ENCODE results near the gene GTPBP6.

DNA sequence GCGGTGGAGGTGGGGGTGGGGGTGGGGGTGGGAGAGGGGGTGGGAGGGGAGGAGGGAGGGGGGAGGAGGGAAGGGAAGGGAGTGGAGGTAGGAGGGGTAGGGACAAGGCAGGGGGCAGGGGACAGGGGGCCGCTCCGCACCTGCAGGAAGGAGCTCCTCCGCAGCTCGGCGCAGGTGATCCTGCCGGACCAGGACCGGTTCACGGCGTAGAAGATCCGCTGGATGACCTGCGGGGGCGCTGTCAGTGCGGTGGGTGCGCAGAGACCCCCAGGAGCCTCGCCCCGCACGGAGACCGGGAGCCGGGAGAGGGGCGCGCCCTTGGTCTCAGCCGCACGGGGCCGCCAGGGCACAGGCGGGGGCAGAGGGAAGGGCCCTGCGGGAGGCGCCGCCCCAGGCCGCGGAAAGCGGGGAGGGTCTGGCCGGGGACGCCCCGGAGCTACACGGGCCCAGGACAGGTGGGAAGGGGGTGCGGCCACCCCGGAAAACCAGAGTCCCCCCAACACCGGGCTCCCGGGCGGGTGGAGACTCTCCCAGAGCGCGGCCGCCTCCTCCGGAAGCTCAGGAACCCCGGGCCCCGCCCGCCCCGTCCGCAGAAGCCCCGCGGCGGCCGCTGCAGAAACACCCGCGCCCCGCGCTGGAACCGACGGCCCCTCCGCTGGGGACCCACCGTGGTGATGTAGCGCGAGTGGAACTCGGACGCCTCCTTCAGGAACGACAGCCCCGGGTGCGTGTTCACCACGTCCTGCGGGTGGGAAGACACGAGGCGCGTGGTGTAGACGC, 27.6 kb upstream of the GTPBP6 start:
- TF ChIP-seq, protein P1, sequence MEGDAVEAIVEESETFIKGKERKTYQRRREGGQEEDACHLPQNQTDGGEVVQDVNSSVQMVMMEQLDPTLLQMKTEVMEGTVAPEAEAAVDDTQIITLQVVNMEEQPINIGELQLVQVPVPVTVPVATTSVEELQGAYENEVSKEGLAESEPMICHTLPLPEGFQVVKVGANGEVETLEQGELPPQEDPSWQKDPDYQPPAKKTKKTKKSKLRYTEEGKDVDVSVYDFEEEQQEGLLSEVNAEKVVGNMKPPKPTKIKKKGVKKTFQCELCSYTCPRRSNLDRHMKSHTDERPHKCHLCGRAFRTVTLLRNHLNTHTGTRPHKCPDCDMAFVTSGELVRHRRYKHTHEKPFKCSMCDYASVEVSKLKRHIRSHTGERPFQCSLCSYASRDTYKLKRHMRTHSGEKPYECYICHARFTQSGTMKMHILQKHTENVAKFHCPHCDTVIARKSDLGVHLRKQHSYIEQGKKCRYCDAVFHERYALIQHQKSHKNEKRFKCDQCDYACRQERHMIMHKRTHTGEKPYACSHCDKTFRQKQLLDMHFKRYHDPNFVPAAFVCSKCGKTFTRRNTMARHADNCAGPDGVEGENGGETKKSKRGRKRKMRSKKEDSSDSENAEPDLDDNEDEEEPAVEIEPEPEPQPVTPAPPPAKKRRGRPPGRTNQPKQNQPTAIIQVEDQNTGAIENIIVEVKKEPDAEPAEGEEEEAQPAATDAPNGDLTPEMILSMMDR (IDR thresholded peaks at IDR 0.05) = no peak
- TF ChIP-seq POLR2A (IDR thresholded peaks at IDR 0.05) = no peak

Data from gastroesophageal sphincter (tissue), 3 donors.